Fibroblast of lung (primary cell): ENCODE measurements around the gene C12orf43. TPM values are rescaled to one million over a fixed set of nuclear protein-coding genes. Genes with fewer than 3 reads are reported as not detected.

Experiments used
- DNase-seq, 2 donors: peaks; one replicate each; pipeline versions ENCODE4 v3.0.0 to v3.0.0-alpha.2; 2010; ENCODE audit warnings: low read depth in 2 of 2
- H2AFZ ChIP-seq: 2 replicates; pipeline ENCODE4 v1.5.1; 2012; ENCODE audit warnings: low read length, control low read depth, inconsistent platforms
- H3K27ac ChIP-seq: 2 replicates; pipeline ENCODE4 v1.5.1; 2011; ENCODE audit warnings: low read length, control low read depth; ENCODE audit not compliant: insufficient read depth
- H3K27me3 ChIP-seq: 2 replicates; pipeline ENCODE4 v1.5.1; 2011; ENCODE audit warnings: mild to moderate bottlenecking, low read length; ENCODE audit not compliant: control insufficient read depth, insufficient read depth
- H3K36me3 ChIP-seq: 2 replicates; pipeline ENCODE4 v1.5.1; 2011; ENCODE audit warnings: low read length; ENCODE audit not compliant: control insufficient read depth, insufficient read depth
- H3K4me1 ChIP-seq: 2 replicates; pipeline ENCODE4 v1.5.1; 2011; ENCODE audit warnings: low read length; ENCODE audit not compliant: control insufficient read depth, insufficient read depth; ENCODE audit errors: extremely low read depth
- H3K4me2 ChIP-seq: 2 replicates; pipeline ENCODE4 v1.5.1; 2011; ENCODE audit warnings: low read length, control low read depth; ENCODE audit not compliant: insufficient read depth; ENCODE audit errors: extremely low read depth
- H3K4me3 ChIP-seq, 4 experiments: fragments of 200-600 bp in 1 of 4; sonication (generic) in 1 of 4; replicated peaks in 1 of 4; 2 replicates each; pipeline ENCODE4 v1.5.1; 2011 to 2016; ENCODE audit warnings: low read length in 4 of 4, low read depth in 3 of 4, mild to moderate bottlenecking in 3 of 4, control low read depth in 2 of 4, inconsistent platforms in 1 of 4, mixed read lengths in 1 of 4; ENCODE audit not compliant: insufficient read depth in 1 of 4; ENCODE audit errors: control extremely low read depth in 1 of 4
- H3K79me2 ChIP-seq: 2 replicates; pipeline ENCODE4 v1.5.1; 2012; ENCODE audit warnings: mild to moderate bottlenecking, low read length, inconsistent platforms; ENCODE audit not compliant: control insufficient read depth, insufficient read depth
- H3K9ac ChIP-seq: 2 replicates; pipeline ENCODE4 v1.5.1; 2011; ENCODE audit warnings: mild to moderate bottlenecking, low read length, control low read depth; ENCODE audit not compliant: insufficient read depth
- H3K9me3 ChIP-seq: 2 replicates; pipeline ENCODE4 v1.5.1; 2012; ENCODE audit warnings: low read depth, low read length; ENCODE audit not compliant: control insufficient read depth, insufficient read depth
- H4K20me1 ChIP-seq: 2 replicates; pipeline ENCODE4 v1.5.1; 2011; ENCODE audit warnings: low read length; ENCODE audit not compliant: control insufficient read depth, insufficient read depth; ENCODE audit errors: extremely low read depth
- CTCF ChIP-seq, 2 donors: IDR thresholded peaks in 1 of 2; conservative IDR thresholded peaks in 1 of 2; 1 replicate in 1 of 2; 2 replicates in 1 of 2; pipeline ENCODE4 v1.5.1; 2011 to 2012; ENCODE audit warnings: low read length in 2 of 2, control low read depth in 1 of 2, inconsistent platforms in 1 of 2, low read depth in 1 of 2, mild to moderate bottlenecking in 1 of 2
- EZH2 ChIP-seq: IDR thresholded peaks from 2 replicates; pipeline ENCODE4 v1.5.1; 2012; ENCODE audit warnings: low read length, control low read depth, mild to moderate bottlenecking; ENCODE audit errors: missing control alignments
- polyA plus RNA-seq, 2 donors: library from polyadenylated mRNA; depleted of rRNA in 1 of 2; stranded (reverse) in 1 of 2; unstranded in 1 of 2; fragments of >200 nt; gene quantifications; 2 replicates each; pipeline ENCODE4 v1.2.1, GENCODE V29; 2011 to 2012; ENCODE audit warnings: missing spikeins in 1 of 2
- total RNA-seq: library from RNA; depleted of rRNA; stranded (reverse); fragments of >200 nt; gene quantifications from 2 replicates; pipeline ENCODE4 v1.2.1, GENCODE V29; 2014

The C12orf43 gene
- total and polyA plus RNA-seq, 2 donors (not counting 1 experiment from before 2014, with no cell fraction given): 11.4 to 14.7 TPM

GRCh38 chr12:120982659-120983058 is 33.6 kb downstream of the C12orf43 start:
- no peaks in the 10 kb centered on the region for H3K79me2 ChIP-seq
- H3K36me3 ChIP-seq: no peaks in the 10 kb centered on the region
- TF ChIP-seq EZH2 (no peak), CTCF (conservative IDR thresholded peaks at IDR 0.05 in 1 of 2, IDR thresholded peaks at IDR 0.05 in 1 of 2; ENCODE audit: low read depth in 1 of 2, low read length in 2 of 2) (no peak)
- no peak overlapping the region for H3K9ac ChIP-seq
- H3K27ac ChIP-seq: no peak overlapping the region
- H3K4me3 ChIP-seq: no peak overlapping the region
- no peaks in the 10 kb centered on the region for H3K4me1 ChIP-seq
- no peaks in the 10 kb centered on the region for H3K9me3 ChIP-seq
- no peak for DNase-seq
- H3K4me2 ChIP-seq: no peak overlapping the region
- no peaks in the 10 kb centered on the region for H3K27me3 ChIP-seq
- H4K20me1 ChIP-seq: no peaks in the 10 kb centered on the region
- no peak overlapping the region for H2AFZ ChIP-seq

DNA sequence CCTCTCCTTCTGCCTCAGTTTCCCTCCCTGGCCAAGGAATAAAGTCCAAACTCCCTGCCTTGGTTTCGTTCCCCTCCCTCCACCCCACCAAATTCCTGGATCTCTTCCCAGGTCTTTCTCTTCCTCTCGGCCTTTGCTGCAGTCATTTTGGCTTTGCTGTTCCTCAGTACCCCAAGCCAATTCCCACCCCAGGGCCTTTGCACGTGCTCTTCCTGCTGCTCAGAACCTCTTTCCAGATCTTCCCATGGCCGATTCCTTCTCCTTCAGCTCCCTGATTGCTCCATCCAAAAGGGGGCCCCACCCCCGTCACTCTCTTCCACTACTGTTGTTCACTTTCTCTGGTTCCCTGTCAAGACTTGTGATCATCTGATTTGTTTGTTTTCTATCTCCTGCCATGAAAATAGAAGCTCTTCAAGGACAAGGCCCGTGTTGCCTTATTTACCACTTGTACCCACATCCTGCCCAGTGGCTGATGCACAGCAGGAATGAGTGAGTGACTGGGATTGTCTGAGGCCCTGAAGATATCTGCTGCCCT is 34.8 kb downstream of the C12orf43 start:
- Histone ChIP-seq H2AFZ (no peak overlapping the region), H3K36me3 (no peaks in the 10 kb centered on the region), H3K9ac (no peak overlapping the region), H3K79me2 (no peaks in the 10 kb centered on the region), H3K4me1 (no peaks in the 10 kb centered on the region), H3K4me3 (no peak overlapping the region), H4K20me1 (no peaks in the 10 kb centered on the region), H3K4me2 (no peak overlapping the region), H3K27me3 (no peaks in the 10 kb centered on the region), H3K27ac (no peak overlapping the region), H3K9me3 (no peaks in the 10 kb centered on the region)
- no peak for DNase-seq
- no peak for TF ChIP-seq CTCF (conservative IDR thresholded peaks at IDR 0.05 in 1 of 2, IDR thresholded peaks at IDR 0.05 in 1 of 2; ENCODE audit: low read depth in 1 of 2, low read length in 2 of 2)
- TF ChIP-seq EZH2: no peak

DNA sequence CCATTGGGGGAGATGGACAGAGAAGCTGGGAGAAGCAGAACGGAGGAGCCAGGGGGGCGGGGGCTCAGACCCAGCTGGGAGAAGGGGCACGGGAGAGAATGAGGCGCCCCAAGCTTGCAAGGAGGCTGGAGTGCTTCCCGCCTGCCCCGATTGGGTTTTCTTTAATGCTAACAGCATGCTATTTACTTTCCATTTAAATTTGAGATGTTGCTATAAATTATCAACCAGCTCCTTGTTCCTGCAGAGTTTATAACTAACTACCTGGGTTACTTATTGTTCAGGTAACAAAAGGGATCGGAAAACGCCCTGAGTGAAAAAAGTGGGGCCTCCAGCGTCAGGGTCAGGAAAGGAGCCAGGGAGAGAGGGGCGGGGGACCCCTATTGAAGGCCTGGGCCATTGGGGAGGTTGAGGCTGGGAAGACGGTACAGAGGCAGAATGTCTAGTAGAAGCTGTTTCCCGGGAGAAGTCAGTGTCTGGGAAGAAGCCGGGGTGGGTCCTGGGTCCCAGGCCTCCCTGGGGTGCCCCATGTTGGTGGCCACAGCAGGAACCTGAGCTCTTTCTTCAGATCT is 35.4 kb downstream of the C12orf43 start:
- H3K4me1 ChIP-seq: no peaks in the 10 kb centered on the region
- H3K4me3 ChIP-seq: no peak overlapping the region
- no peak overlapping the region for H3K27ac ChIP-seq
- H3K4me2 ChIP-seq: no peak overlapping the region
- H2AFZ ChIP-seq: no peak overlapping the region
- DNase-seq: no peak
- H4K20me1 ChIP-seq: no peaks in the 10 kb centered on the region
- H3K9ac ChIP-seq: no peak overlapping the region
- H3K27me3 ChIP-seq: no peaks in the 10 kb centered on the region
- no peaks in the 10 kb centered on the region for H3K79me2 ChIP-seq
- no peaks in the 10 kb centered on the region for H3K9me3 ChIP-seq
- TF ChIP-seq CTCF (conservative IDR thresholded peaks at IDR 0.05 in 1 of 2, IDR thresholded peaks at IDR 0.05 in 1 of 2; ENCODE audit: low read depth in 1 of 2, low read length in 2 of 2) (no peak), EZH2 (no peak)
- no peaks in the 10 kb centered on the region for H3K36me3 ChIP-seq
